H1 (cell line): ENCODE data around the gene LRCH3. TPM values are rescaled to one million over a fixed set of nuclear protein-coding genes. Genes with fewer than 3 reads are reported as not detected.

Experiments used
- CTCF ChIA-PET: fragments of 300-600 bp; sonication (Branson Sonifier 250); formaldehyde crosslinking; loops from one replicate; lab custom pipeline; 2021; ENCODE audit not compliant: partially characterized antibody; lab: Charles Lee
- POLR2A ChIA-PET: fragments of 300-600 bp; sonication (Branson Sonifier 250); formaldehyde crosslinking; loops from one replicate; lab custom pipeline; 2021; ENCODE audit warnings: inconsistent platforms; ENCODE audit not compliant: partially characterized antibody; lab: Charles Lee
- DNase-seq, 2 experiments: peaks; one replicate each; pipeline versions ENCODE4 v3.0.0 to v3.0.0-alpha.2; 2010 to 2022; ENCODE audit warnings: low spot score in 2 of 2, low read depth in 1 of 2, mixed read lengths in 1 of 2
- FAIRE-seq: peaks from 2 replicates; lab custom pipeline; 2011; peaks lifted over from hg19 to GRCh38; lab: Jason Lieb, UNC
- H2AFZ ChIP-seq: 2 replicates; pipeline ENCODE4 v1.8.1; 2012; ENCODE audit warnings: low read length, inconsistent platforms
- H2AK5ac ChIP-seq: 2 replicates; pipeline ENCODE4 v1.6.1; 2013; ENCODE audit warnings: low read depth, low read length
- H2BK120ac ChIP-seq: replicated peaks from 2 replicates; pipeline ENCODE3; 2013; ENCODE audit warnings: low read depth, low read length, inconsistent platforms
- H2BK12ac ChIP-seq: 2 replicates; pipeline ENCODE4 v1.6.1; 2013; ENCODE audit warnings: low read depth, low read length
- H2BK15ac ChIP-seq: 2 replicates; pipeline ENCODE4 v1.6.1; 2013; ENCODE audit warnings: low read length
- H2BK20ac ChIP-seq: 2 replicates; pipeline ENCODE4 v1.6.1; 2013; ENCODE audit warnings: low read length
- H2BK5ac ChIP-seq: 2 replicates; pipeline ENCODE4 v1.6.1; 2013; ENCODE audit warnings: low read depth, low read length
- H3K14ac ChIP-seq: 2 replicates; pipeline ENCODE4 v1.6.1; 2013; ENCODE audit warnings: inconsistent platforms; ENCODE audit not compliant: insufficient read length
- H3K18ac ChIP-seq: 2 replicates; pipeline ENCODE4 v1.6.1; 2013; ENCODE audit warnings: low read length; ENCODE audit errors: extremely low read depth
- H3K23ac ChIP-seq: 2 replicates; pipeline ENCODE4 v1.6.1; 2013; ENCODE audit warnings: inconsistent platforms; ENCODE audit not compliant: insufficient read length
- H3K23me2 ChIP-seq: 2 replicates; pipeline ENCODE4 v1.6.1; 2013; ENCODE audit warnings: low read depth, low read length
- H3K27ac ChIP-seq: 2 replicates; pipeline ENCODE4 v1.6.1; 2011; ENCODE audit warnings: low read depth, low read length, inconsistent platforms
- H3K27me3 ChIP-seq, 4 experiments: replicated peaks in 1 of 4; 1 replicate in 1 of 4; 2 replicates in 3 of 4; pipeline versions ENCODE4 v1.6.1 to v1.8.1; 2011 to 2013; ENCODE audit warnings: low read length in 3 of 4, mild to moderate bottlenecking in 3 of 4, inconsistent platforms in 2 of 4, mixed read lengths in 2 of 4, moderate library complexity in 1 of 4; ENCODE audit not compliant: control insufficient read depth in 3 of 4, insufficient read depth in 3 of 4; ENCODE audit errors: extremely low read depth in 1 of 4
- H3K36me3 ChIP-seq, 4 experiments: 2 replicates each; pipeline versions ENCODE4 v1.6.1 to v1.8.1; 2011 to 2013; ENCODE audit warnings: mild to moderate bottlenecking in 4 of 4, low read length in 3 of 4, moderate library complexity in 2 of 4, control low read depth in 1 of 4, inconsistent platforms in 1 of 4; ENCODE audit not compliant: insufficient read depth in 4 of 4, control insufficient read depth in 2 of 4
- H3K4ac ChIP-seq: replicated peaks from 2 replicates; pipeline ENCODE3; 2013; ENCODE audit warnings: low read length, low read depth, mixed read lengths, inconsistent platforms; ENCODE audit not compliant: insufficient read length
- H3K4me1 ChIP-seq, 4 experiments: replicated peaks in 1 of 4; 1 replicate in 1 of 4; 2 replicates in 3 of 4; pipeline versions ENCODE4 v1.6.1 to v1.8.1; 2011 to 2013; ENCODE audit warnings: low read length in 3 of 4, inconsistent platforms in 2 of 4, mixed read lengths in 1 of 4; ENCODE audit not compliant: insufficient read depth in 4 of 4, control insufficient read depth in 3 of 4
- H3K4me2 ChIP-seq, 2 experiments: 2 replicates each; pipeline versions ENCODE4 v1.6.1 to v1.8.1; 2011 to 2013; ENCODE audit warnings: low read depth in 2 of 2, low read length in 2 of 2, control low read depth in 1 of 2, inconsistent platforms in 1 of 2, mild to moderate bottlenecking in 1 of 2; ENCODE audit not compliant: insufficient read depth in 1 of 2
- H3K4me3 ChIP-seq, 4 experiments: fragments of 200-600, 300-600 bp in 1 of 4; sonication (generic), shearing (Covaris generic), sonication (Bioruptor Twin) in 1 of 4; 2 replicates each; pipeline versions ENCODE4 v1.5.1 to v1.8.1; 2011 to 2016; ENCODE audit warnings: low read length in 4 of 4, low read depth in 3 of 4, control low read depth in 2 of 4, inconsistent platforms in 2 of 4, mild to moderate bottlenecking in 2 of 4, mixed read lengths in 1 of 4, moderate library complexity in 1 of 4; ENCODE audit not compliant: insufficient read depth in 2 of 4; ENCODE audit errors: extremely low read depth in 1 of 4
- H3K56ac ChIP-seq: replicated peaks from 2 replicates; pipeline ENCODE3; 2013; ENCODE audit warnings: low read depth, mild to moderate bottlenecking, mixed read lengths, low read length, inconsistent platforms; ENCODE audit not compliant: insufficient read length
- H3K79me1 ChIP-seq: 2 replicates; pipeline ENCODE4 v1.6.1; 2013; ENCODE audit warnings: low read depth, low read length, control low read depth
- H3K79me2 ChIP-seq, 2 experiments: 2 replicates each; pipeline versions ENCODE4 v1.6.1 to v1.8.1; 2012 to 2013; ENCODE audit warnings: low read length in 2 of 2, mild to moderate bottlenecking in 2 of 2, inconsistent platforms in 1 of 2; ENCODE audit not compliant: insufficient read depth in 2 of 2, control insufficient read depth in 1 of 2
- H3K9ac ChIP-seq, 4 experiments: replicated peaks in 1 of 4; 1 replicate in 1 of 4; 2 replicates in 3 of 4; pipeline versions ENCODE4 v1.6.1 to v1.8.1; 2011 to 2013; ENCODE audit warnings: low read depth in 3 of 4, low read length in 3 of 4, control low read depth in 2 of 4, mild to moderate bottlenecking in 2 of 4, moderate library complexity in 2 of 4, inconsistent platforms in 1 of 4; ENCODE audit errors: extremely low read depth in 1 of 4
- H3K9me3 ChIP-seq, 2 experiments: 2 replicates each; pipeline versions ENCODE4 v1.6.1 to v1.8.1; 2012 to 2013; ENCODE audit warnings: mild to moderate bottlenecking in 2 of 2, moderate library complexity in 2 of 2, control low read depth in 1 of 2, inconsistent platforms in 1 of 2, low read depth in 1 of 2, low read length in 1 of 2, mixed read lengths in 1 of 2; ENCODE audit not compliant: insufficient read depth in 2 of 2
- H4K20me1 ChIP-seq, 2 experiments: replicated peaks in 1 of 2; 2 replicates each; pipeline versions ENCODE3 to v1.8.1; 2011 to 2013; ENCODE audit warnings: inconsistent platforms in 2 of 2, low read length in 2 of 2, mild to moderate bottlenecking in 1 of 2; ENCODE audit not compliant: insufficient read depth in 2 of 2, control insufficient read depth in 1 of 2
- H4K5ac ChIP-seq: 2 replicates; pipeline ENCODE4 v1.6.1; 2013; ENCODE audit warnings: low read length, low read depth, mixed read lengths, inconsistent platforms; ENCODE audit not compliant: insufficient read length
- H4K8ac ChIP-seq: 2 replicates; pipeline ENCODE4 v1.8.0; 2013; ENCODE audit warnings: mild to moderate bottlenecking, moderate library complexity, low read length, inconsistent platforms; ENCODE audit not compliant: insufficient read depth; ENCODE audit errors: extremely low read depth
- H4K91ac ChIP-seq: replicated peaks from 2 replicates; pipeline ENCODE3; 2013; ENCODE audit warnings: low read length, mixed read lengths, inconsistent platforms; ENCODE audit not compliant: insufficient read length
- CEBPB ChIP-seq: IDR thresholded peaks from 2 replicates; pipeline ENCODE4 v1.6.1; 2012; ENCODE audit warnings: low read depth, low read length
- RXRA ChIP-seq: IDR thresholded peaks from 2 replicates; pipeline ENCODE4 v1.6.1; 2011; ENCODE audit warnings: low read depth, mild to moderate bottlenecking, low read length, moderate library complexity; ENCODE audit not compliant: insufficient read depth
- WGBS, 2 experiments: shearing (Covaris generic) in 1 of 2; methylation state at CpG; one replicate each; pipeline versions ENCODE4 v1.1.6 to v1.1.7; 2013 to 2015; ENCODE audit warnings: low lambda C conversion rate in 2 of 2, mixed read lengths in 2 of 2, inconsistent platforms in 1 of 2, low coverage in 1 of 2, missing lambda C conversion rate in 1 of 2; ENCODE audit not compliant: insufficient replicate concordance in 2 of 2, insufficient coverage in 1 of 2, insufficient read length in 1 of 2; ENCODE audit errors: extremely low coverage in 1 of 2, missing lambda C conversion rate in 1 of 2; 5-methylcytosine and 5-hydroxymethylcytosine counted together
- polyA plus RNA-seq, 7 experiments: library from polyadenylated mRNA; depleted of rRNA in 3 of 7; stranded (reverse) in 5 of 7; unstranded in 2 of 7; fragments of >200 nt in 5 of 7; fragments of 200-250 nt in 2 of 7; gene quantifications; 1 replicate in 5 of 7; 2 replicates in 1 of 7; 4 replicates in 1 of 7; pipeline versions ENCODE4 v1.2.1 to v1.2.3, GENCODE V29; 2011 to 2013; ENCODE audit warnings: missing spikeins in 2 of 7, mixed read lengths in 2 of 7
- total RNA-seq: library from RNA; stranded (reverse); fragmentation: NEBNext Ultra II Directional; extraction: Animal tissue kit (Norgen Biotek cat#: 25700); gene quantifications from 2 replicates; pipeline ENCODE4 v1.2.1, GENCODE V29; 2021

Gene LRCH3
- total and polyA plus RNA-seq, 2 of the 8 experiments (the other 6 are each of a cell fraction or from before 2014, with no cell fraction given): 58.4 to 66.0 TPM

DNA sequence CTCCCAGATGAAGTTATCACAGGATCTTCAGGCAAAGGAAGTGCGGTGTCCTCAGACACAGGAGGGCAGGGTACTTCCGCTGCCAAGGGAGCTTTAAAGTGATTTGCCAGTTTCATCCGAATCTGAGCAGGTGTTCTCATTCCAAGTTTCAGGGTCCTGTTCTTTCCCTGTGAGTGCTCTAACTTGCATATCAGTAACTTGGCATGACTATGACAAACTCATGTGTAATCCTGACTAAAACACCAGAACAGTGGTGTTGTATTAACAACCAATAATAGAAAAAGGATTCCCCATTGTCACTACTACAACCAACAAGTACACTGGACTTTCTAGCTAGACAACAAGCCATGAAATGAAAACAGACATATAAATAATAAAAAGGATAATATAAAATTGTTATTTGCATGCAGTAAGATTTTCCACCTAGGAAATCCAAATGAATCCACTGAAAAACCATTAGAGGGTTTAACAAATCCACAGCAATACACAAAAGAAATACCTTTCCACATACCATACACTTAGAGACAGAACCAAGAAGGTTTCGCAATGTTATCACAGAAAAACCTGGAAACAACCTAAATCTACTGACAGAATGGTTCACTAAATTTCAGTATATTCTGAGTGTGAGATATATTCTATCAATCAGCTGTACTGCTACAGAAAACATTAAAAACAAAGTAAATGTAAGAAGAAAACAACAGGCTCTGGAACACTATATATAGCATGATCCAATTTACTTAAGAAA is 118.1 kb downstream of the LRCH3 start:
- Histone ChIP-seq H4K8ac (no peak overlapping the region), H3K27ac (no peak overlapping the region), H2BK12ac (no peak overlapping the region), H2BK5ac (no peak overlapping the region), H4K20me1 (no peaks in the 10 kb centered on the region), H4K5ac (no peak overlapping the region), H3K4me3 (no peak overlapping the region), H2AK5ac (no peak overlapping the region), H3K79me2 (no peaks in the 10 kb centered on the region), H3K23me2 (no peaks in the 10 kb centered on the region), H3K79me1 (no peaks in the 10 kb centered on the region), H3K27me3 (no peaks in the 10 kb centered on the region), H3K4ac (no peak overlapping the region), H3K23ac (no peak overlapping the region), H3K4me2 (no peak overlapping the region), H3K18ac (no peak overlapping the region), H3K36me3 (no peaks in the 10 kb centered on the region), H2BK15ac (no peak overlapping the region), H2BK20ac (no peak overlapping the region), H3K14ac (no peak overlapping the region), H2AFZ (no peak overlapping the region), H3K9ac (no peak overlapping the region), H3K4me1 (peaks cover 0 to 8% (median 2%) of the 10 kb centered on the region in 4 experiments; a peak in 2 of 7 replicates), H3K9me3 (no peaks in the 10 kb centered on the region), H3K56ac (no peak overlapping the region), H2BK120ac (no peak overlapping the region), H4K91ac (no peak overlapping the region)
- ChIA-PET CTCF (interaction anchor here (7.0 kb wide), 1 partner anchor 34 kb away, joined by 22 read pairs; no protein-coding TSS in a partner anchor), POLR2A (interaction anchor here (0.6 to 0.8 kb wide), 2 partner anchors 17 to 50 kb away, joined by 3 to 5 read pairs; no protein-coding TSS in a partner anchor)
- no peak for TF ChIP-seq RXRA
- peak; percentile 36; the same call in 1 of the 2 replicates for TF ChIP-seq CEBPB
- DNase-seq (no peak), FAIRE-seq (no peak)
- 88% methylated on average over 4 of the region's 4 CpGs; no CpG with 5 or more reads in 1 of the 2 experiments for WGBS, 2 experiments
